ENCODE results near the gene DCST1. TPM values are rescaled to one million over a fixed set of nuclear protein-coding genes. Genes with fewer than 3 reads are reported as not detected.

Gene DCST1
- total and polyA plus RNA-seq, 2 donors: not detected

GRCh38 chr1:155077758-155078445, 44.3 kb downstream of the DCST1 start:
- WGBS: 67% methylated on average over 4 of the region's 4 CpGs
- no peak overlapping the region for H3K4me3 ChIP-seq (ENCODE audit: low read depth, low read length)
- no peak for DNase-seq (ENCODE audit: extremely low spot score)
- peaks cover 2% of the 10 kb centered on the region for H3K4me1 ChIP-seq (ENCODE audit: insufficient read depth)
- no peaks in the 10 kb centered on the region for H3K36me3 ChIP-seq (ENCODE audit: insufficient read depth)
- H3K27ac ChIP-seq (ENCODE audit: low read depth): no peak overlapping the region

- Histone ChIP-seq H3K36me3 (ENCODE audit: insufficient read depth) (no peaks in the 10 kb centered on the region), H3K4me3 (ENCODE audit: low read depth, low read length) (peak within 1 kb of the TSS; percentile 37), H3K27ac (ENCODE audit: low read depth) (no peak within 1 kb of the TSS), H3K4me1 (ENCODE audit: insufficient read depth) (peaks cover 2% of the 10 kb centered on the region)
- DNase-seq (ENCODE audit: extremely low spot score): no peak
- WGBS: under 1% methylated on average over 58 of the region's 59 CpGs
These were observed 45.0 kb downstream of the DCST1 start, which contains the start of gene EFNA3 for GRCh38 chr1:155078469-155079209. EFNA3 (plus strand) TSS chr1:155078837; CDS start chr1:155078942, 105 bp downstream.

GRCh38 chr1:155079210-155079486, 45.5 kb downstream of the DCST1 start:
- H3K27ac ChIP-seq (ENCODE audit: low read depth): no peak overlapping the region
- H3K36me3 ChIP-seq (ENCODE audit: insufficient read depth): no peaks in the 10 kb centered on the region
- H3K4me3 ChIP-seq (ENCODE audit: low read depth, low read length): no peak overlapping the region
- no peak for DNase-seq (ENCODE audit: extremely low spot score)
- 4% methylated on average over 10 of the region's 10 CpGs for WGBS
- H3K4me1 ChIP-seq (ENCODE audit: insufficient read depth): peaks cover 2% of the 10 kb centered on the region

- 1% methylated on average over 67 of the region's 67 CpGs for WGBS
- Histone ChIP-seq H3K4me3 (ENCODE audit: low read depth, low read length) (no peak overlapping the region), H3K4me1 (ENCODE audit: insufficient read depth) (peaks cover 2% of the 10 kb centered on the region), H3K27ac (ENCODE audit: low read depth) (no peak overlapping the region), H3K36me3 (ENCODE audit: insufficient read depth) (no peaks in the 10 kb centered on the region)
- no peak for DNase-seq (ENCODE audit: extremely low spot score)
These were observed 46.1 kb downstream of the DCST1 start for GRCh38 chr1:155079487-155080311.

GRCh38 chr1:155080312-155081228, 46.9 kb downstream of the DCST1 start:
- Histone ChIP-seq H3K36me3 (ENCODE audit: insufficient read depth) (no peaks in the 10 kb centered on the region), H3K4me3 (ENCODE audit: low read depth, low read length) (peak overlapping the region; percentile 2), H3K4me1 (ENCODE audit: insufficient read depth) (peaks cover 2% of the 10 kb centered on the region), H3K27ac (ENCODE audit: low read depth) (no peak overlapping the region)
- no peak for DNase-seq (ENCODE audit: extremely low spot score)
- WGBS: 1% methylated on average over 71 of the region's 71 CpGs

- H3K27ac ChIP-seq (ENCODE audit: low read depth): no peak overlapping the region
These were observed 48.1 kb downstream of the DCST1 start for GRCh38 chr1:155081472-155082300.

GRCh38 chr1:155082301-155083051, 48.9 kb downstream of the DCST1 start:
- H3K4me1 ChIP-seq (ENCODE audit: insufficient read depth): peaks cover 2% of the 10 kb centered on the region
- no peak overlapping the region for H3K27ac ChIP-seq (ENCODE audit: low read depth)
- 8% methylated on average over 36 of the region's 36 CpGs for WGBS
- DNase-seq (ENCODE audit: extremely low spot score): no peak
- no peaks in the 10 kb centered on the region for H3K36me3 ChIP-seq (ENCODE audit: insufficient read depth)
- H3K4me3 ChIP-seq (ENCODE audit: low read depth, low read length): peak overlapping the region; percentile 16

More at GRCh38 chr1:155081472-155082300, 48.1 kb downstream of the DCST1 start:
- Histone ChIP-seq H3K4me1 (ENCODE audit: insufficient read depth) (peaks cover 2% of the 10 kb centered on the region), H3K36me3 (ENCODE audit: insufficient read depth) (no peaks in the 10 kb centered on the region), H3K4me3 (ENCODE audit: low read depth, low read length) (peak overlapping the region; percentile 16)
- DNase-seq (ENCODE audit: extremely low spot score): no peak
- 3% methylated on average over 68 of the region's 68 CpGs for WGBS

GRCh38 chr1:155083052-155083541, 49.5 kb downstream of the DCST1 start:
- Histone ChIP-seq H3K4me1 (ENCODE audit: insufficient read depth) (peaks cover 2% of the 10 kb centered on the region), H3K27ac (ENCODE audit: low read depth) (no peak overlapping the region), H3K36me3 (ENCODE audit: insufficient read depth) (no peaks in the 10 kb centered on the region), H3K4me3 (ENCODE audit: low read depth, low read length) (no peak overlapping the region)
- 65% methylated on average over 6 of the region's 6 CpGs for WGBS
- DNase-seq (ENCODE audit: extremely low spot score): no peak

- Histone ChIP-seq H3K4me1 (ENCODE audit: insufficient read depth) (peaks cover 2% of the 10 kb centered on the region), H3K36me3 (ENCODE audit: insufficient read depth) (no peaks in the 10 kb centered on the region), H3K27ac (ENCODE audit: low read depth) (no peak overlapping the region), H3K4me3 (ENCODE audit: low read depth, low read length) (no peak overlapping the region)
- 28% methylated on average over 21 of the region's 21 CpGs for WGBS
- no peak for DNase-seq (ENCODE audit: extremely low spot score)
These were observed 50.5 kb downstream of the DCST1 start for GRCh38 chr1:155083865-155084721.

- peak; percentile 95 for DNase-seq (ENCODE audit: extremely low spot score)
- Histone ChIP-seq H3K27ac (ENCODE audit: low read depth) (peak overlapping the region; percentile 95), H3K4me3 (ENCODE audit: low read depth, low read length) (peak overlapping the region; percentile 52), H3K36me3 (ENCODE audit: insufficient read depth) (no peaks in the 10 kb centered on the region), H3K4me1 (ENCODE audit: insufficient read depth) (peaks cover 2% of the 10 kb centered on the region)
- under 1% methylated on average over 67 of the region's 67 CpGs for WGBS
These were observed 51.3 kb downstream of the DCST1 start for GRCh38 chr1:155084722-155085503.
